PFSK-1 (cell line): ENCODE results near the gene SDF4.

Experiments
- POLR2AphosphoS5 ChIP-seq: IDR thresholded peaks from 2 replicates; pipeline ENCODE4 v1.6.1; 2012; ENCODE audit warnings: low read depth, mild to moderate bottlenecking, control low read depth, low read length, moderate library complexity
- SIN3A ChIP-seq: IDR thresholded peaks from 2 replicates; pipeline ENCODE4 v1.6.1; 2012; ENCODE audit warnings: mild to moderate bottlenecking, low read length, moderate library complexity, borderline replicate concordance; ENCODE audit not compliant: insufficient read depth
- TAF1 ChIP-seq: IDR thresholded peaks from 2 replicates; pipeline ENCODE4 v1.6.1; 2012; ENCODE audit warnings: low read length, control low read depth, borderline replicate concordance; ENCODE audit not compliant: insufficient read depth

DNA sequence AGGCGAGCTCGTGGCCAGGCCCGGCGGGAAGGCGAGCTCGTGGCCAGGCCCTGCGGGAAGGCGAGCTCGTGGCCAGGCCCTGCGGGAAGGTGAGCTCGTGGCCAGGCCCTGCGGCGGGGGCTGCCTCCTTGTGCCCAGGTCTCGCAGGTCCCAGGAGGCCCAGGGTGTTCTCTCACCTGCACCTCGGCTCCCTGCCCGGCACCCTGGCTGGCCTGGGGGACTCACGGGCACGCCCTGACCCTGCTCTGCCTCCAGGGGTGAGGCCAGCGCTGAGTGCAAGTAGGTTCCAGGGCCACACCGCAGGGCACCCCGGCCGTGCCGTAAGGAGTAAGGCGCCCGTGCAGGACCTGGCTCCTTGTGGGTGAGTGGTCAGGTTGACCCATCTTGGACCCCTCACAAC is 4.4 kb downstream of the SDF4 start:
- TF ChIP-seq SIN3A (no peak), POLR2AphosphoS5 (no peak), TAF1 (no peak)
